Esophagus muscularis mucosa (tissue), 3 donors: ENCODE data around the gene LKAAEAR1.

Source experiments
- CTCF ChIP-seq, 3 experiments: fragments of 200-600 bp in 2 of 3; fragments of 450-650 bp in 1 of 3; sonication (generic) in 2 of 3; IDR thresholded peaks; one replicate each; pipeline ENCODE4 v1.5.1; 2017 to 2019; ENCODE audit warnings: antibody characterized with exemption in 3 of 3, mild to moderate bottlenecking in 2 of 3, moderate library complexity in 1 of 3
- POLR2A ChIP-seq: fragments of 450-650 bp; IDR thresholded peaks from one replicate; pipeline ENCODE4 v1.6.1; 2017; ENCODE audit warnings: antibody characterized with exemption, moderate library complexity, mild to moderate bottlenecking, low read depth

DNA sequence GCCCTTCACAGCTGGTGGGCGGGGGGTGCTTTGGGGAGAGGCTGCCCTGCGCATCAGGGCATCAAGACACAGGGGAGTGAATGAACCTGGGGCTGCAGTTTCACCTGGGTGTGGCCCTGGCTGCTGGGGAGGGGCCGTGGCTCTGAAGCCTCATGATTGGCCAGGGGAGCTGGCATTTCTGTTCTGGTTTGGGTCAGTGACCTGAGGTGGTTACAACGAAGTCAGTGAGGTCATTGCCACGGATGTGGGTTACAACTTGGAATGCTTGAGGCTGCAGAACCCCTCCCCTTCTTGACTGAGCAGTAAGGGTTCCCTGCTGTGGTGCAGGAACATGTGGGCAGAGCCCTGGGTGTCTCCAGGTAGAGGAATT lies 18.2 kb downstream of the LKAAEAR1 start:
- TF ChIP-seq CTCF (IDR thresholded peaks at IDR 0.05): no peak
- no peak for TF ChIP-seq POLR2A
